IMR-90 (cell line): ENCODE data around the gene LSMEM2. TPM values are rescaled to one million over a fixed set of nuclear protein-coding genes. Genes with fewer than 3 reads are reported as not detected.

ENCODE experiments used
- ATAC-seq: fragments of 200-7000 bp; cut with Tn5 transposase; 2 replicates; pipeline ENCODE4 v1.9.1; 2020; ENCODE audit warnings: low read depth, mild to moderate bottlenecking, moderate library complexity
- Bru-seq: library from RNA; stranded (reverse); fragments of 400-500 nt; gene quantifications from one replicate; lab custom pipeline; 2021; lab: Mats Ljungman, UMichigan
- BruChase-seq, 2 experiments: library from RNA; stranded (reverse); fragments of 400-500 nt; gene quantifications; one replicate each; lab custom pipeline; 2021; lab: Mats Ljungman, UMichigan
- BruUV-seq: library from RNA; stranded (reverse); fragments of 400-500 nt; replicated peaks from 2 replicates; lab custom pipeline; 2021; lab: Mats Ljungman, UMichigan
- CTCF ChIA-PET: fragments of 300-600 bp; formaldehyde crosslinking; extraction: SDS; loops from one replicate; lab custom pipeline; 2021; ENCODE audit warnings: antibody characterized with exemption; lab: Yijun Ruan, JAX
- POLR2A ChIA-PET: fragments of 300-600 bp; sonication (Branson Sonifier 250); formaldehyde crosslinking; loops from one replicate; lab custom pipeline; 2022; ENCODE audit warnings: antibody characterized with exemption; ENCODE audit not compliant: unreplicated experiment; lab: Charles Lee
- DNase-seq: peaks from one replicate; pipeline ENCODE4 v3.0.0; 2013
- H2AFZ ChIP-seq: replicated peaks from 2 replicates; pipeline ENCODE3; 2013; ENCODE audit warnings: low read length, mild to moderate bottlenecking; ENCODE audit not compliant: poor library complexity
- H2AK5ac ChIP-seq: 2 replicates; pipeline ENCODE4 v1.6.1; 2013; ENCODE audit warnings: low read depth, low read length, inconsistent platforms
- H2AK9ac ChIP-seq: replicated peaks from 2 replicates; pipeline ENCODE3; 2013; ENCODE audit warnings: mild to moderate bottlenecking, low read depth, low read length, moderate library complexity; ENCODE audit not compliant: poor library complexity
- H2BK120ac ChIP-seq: 2 replicates; pipeline ENCODE4 v1.6.1; 2013; ENCODE audit warnings: low read depth, low read length, inconsistent platforms
- H2BK15ac ChIP-seq: 3 replicates; pipeline ENCODE4 v1.6.1; 2013; ENCODE audit warnings: low read depth, low read length, inconsistent platforms
- H2BK20ac ChIP-seq: 2 replicates; pipeline ENCODE4 v1.6.1; 2013; ENCODE audit warnings: low read depth, mild to moderate bottlenecking, inconsistent platforms, low read length, moderate library complexity
- H2BK5ac ChIP-seq: 2 replicates; pipeline ENCODE4 v1.6.1; 2013; ENCODE audit warnings: mild to moderate bottlenecking, low read depth, low read length, inconsistent platforms; ENCODE audit not compliant: poor library complexity, severe bottlenecking
- H3K14ac ChIP-seq: replicated peaks from 2 replicates; pipeline ENCODE4 v1.6.1; 2013; ENCODE audit warnings: low read depth, low read length, inconsistent platforms
- H3K18ac ChIP-seq: 2 replicates; pipeline ENCODE4 v1.6.1; 2013; ENCODE audit warnings: low read depth, low read length, control low read depth
- H3K23ac ChIP-seq: 2 replicates; pipeline ENCODE4 v1.6.1; 2013; ENCODE audit warnings: low read depth, low read length, inconsistent platforms
- H3K27ac ChIP-seq: 2 replicates; pipeline ENCODE4 v1.5.1; 2013; ENCODE audit warnings: mild to moderate bottlenecking, control low read depth, low read length; ENCODE audit not compliant: insufficient read depth
- H3K27me3 ChIP-seq: 2 replicates; pipeline ENCODE4 v1.6.1; 2013; ENCODE audit warnings: low read length; ENCODE audit not compliant: control insufficient read depth, insufficient read depth
- H3K36me3 ChIP-seq: 2 replicates; pipeline ENCODE4 v1.6.1; 2013; ENCODE audit warnings: low read length, mixed read lengths; ENCODE audit not compliant: control insufficient read depth, insufficient read depth
- H3K4ac ChIP-seq: 2 replicates; pipeline ENCODE4 v1.6.1; 2013; ENCODE audit warnings: low read depth, low read length, inconsistent platforms
- H3K4me1 ChIP-seq: 2 replicates; pipeline ENCODE4 v1.6.1; 2013; ENCODE audit warnings: low read length, mixed read lengths; ENCODE audit not compliant: control insufficient read depth, insufficient read depth
- H3K4me2 ChIP-seq: 2 replicates; pipeline ENCODE4 v1.6.1; 2013; ENCODE audit warnings: low read depth, mild to moderate bottlenecking, control low read depth, low read length, moderate library complexity
- H3K4me3 ChIP-seq: 2 replicates; pipeline ENCODE4 v1.5.1; 2013; ENCODE audit warnings: low read depth, mild to moderate bottlenecking, control low read depth, low read length, moderate library complexity; ENCODE audit not compliant: insufficient read depth
- H3K56ac ChIP-seq: 2 replicates; pipeline ENCODE4 v1.6.1; 2013; ENCODE audit warnings: low read length, inconsistent platforms; ENCODE audit not compliant: insufficient read depth; ENCODE audit errors: extremely low read depth
- H3K79me1 ChIP-seq, 2 experiments: 2 replicates each; pipeline ENCODE4 v1.6.1; 2013; ENCODE audit warnings: low read length in 2 of 2, inconsistent platforms in 1 of 2, low read depth in 1 of 2
- H3K9ac ChIP-seq: 2 replicates; pipeline ENCODE4 v1.6.1; 2013; ENCODE audit warnings: low read depth, low read length, control low read depth
- H3K9me1 ChIP-seq: 2 replicates; pipeline ENCODE4 v1.6.1; 2013; ENCODE audit warnings: low read length, inconsistent platforms; ENCODE audit not compliant: insufficient read depth
- H3K9me3 ChIP-seq: 2 replicates; pipeline ENCODE4 v1.6.1; 2013; ENCODE audit warnings: low read length; ENCODE audit not compliant: control insufficient read depth, insufficient read depth
- H4K20me1 ChIP-seq: 2 replicates; pipeline ENCODE4 v1.6.1; 2013; ENCODE audit warnings: low read length, inconsistent platforms; ENCODE audit not compliant: insufficient read depth
- H4K5ac ChIP-seq: 2 replicates; pipeline ENCODE4 v1.6.1; 2013; ENCODE audit warnings: mild to moderate bottlenecking, low read depth, low read length, control low read depth
- H4K8ac ChIP-seq, 2 experiments: 2 replicates each; pipeline ENCODE4 v1.6.1; 2013; ENCODE audit warnings: low read depth in 2 of 2, low read length in 2 of 2, control low read depth in 1 of 2, inconsistent platforms in 1 of 2
- H4K91ac ChIP-seq: 2 replicates; pipeline ENCODE4 v1.6.1; 2013; ENCODE audit warnings: low read depth, low read length, inconsistent platforms; ENCODE audit not compliant: insufficient read depth
- BHLHE40 ChIP-seq: fragments of 150-350 bp; IDR thresholded peaks from 2 replicates; pipeline ENCODE4 v1.6.1; 2016; ENCODE audit warnings: mild to moderate bottlenecking, low read depth, low read length
- CHD1 ChIP-seq: IDR thresholded peaks from 2 replicates; pipeline ENCODE4 v1.6.1; 2012; ENCODE audit warnings: low read depth, low read length, improper control_type of control experiment
- CTCF ChIP-seq: conservative IDR thresholded peaks from 2 replicates; pipeline ENCODE4 v1.5.1; 2012; ENCODE audit warnings: mild to moderate bottlenecking, low read depth, low read length, improper control_type of control experiment
- ELK1 ChIP-seq: fragments of 150-350 bp; IDR thresholded peaks from 2 replicates; pipeline ENCODE4 v1.6.1; 2016; ENCODE audit warnings: low read depth, mild to moderate bottlenecking, low read length, moderate library complexity, borderline replicate concordance
- FOS ChIP-seq: fragments of 150-350 bp; IDR thresholded peaks from 2 replicates; pipeline ENCODE4 v1.6.1; 2016; ENCODE audit warnings: low read depth, low read length
- MAFK ChIP-seq: IDR thresholded peaks from 2 replicates; pipeline ENCODE4 v1.6.1; 2012; ENCODE audit warnings: low read depth, low read length, improper control_type of control experiment
- MAZ ChIP-seq: IDR thresholded peaks from 2 replicates; pipeline ENCODE4 v1.6.1; 2012; ENCODE audit warnings: low read depth, mild to moderate bottlenecking, low read length, improper control_type of control experiment, moderate library complexity, borderline replicate concordance
- POLR2A ChIP-seq: IDR thresholded peaks from 2 replicates; pipeline ENCODE4 v1.6.1; 2012; ENCODE audit warnings: mild to moderate bottlenecking, low read depth, low read length
- RAD21 ChIP-seq: IDR thresholded peaks from 2 replicates; pipeline ENCODE4 v1.6.1; 2012; ENCODE audit warnings: low read length, improper control_type of control experiment
- RCOR1 ChIP-seq: IDR thresholded peaks from 2 replicates; pipeline ENCODE4 v1.6.1; 2012; ENCODE audit warnings: mild to moderate bottlenecking, low read length, improper control_type of control experiment; ENCODE audit not compliant: insufficient replicate concordance
- RFX5 ChIP-seq: IDR thresholded peaks from 2 replicates; pipeline ENCODE4 v1.8.0; 2012; ENCODE audit warnings: low read depth, mild to moderate bottlenecking, low read length, moderate library complexity
- SMC3 ChIP-seq: fragments of 150-350 bp; IDR thresholded peaks from 2 replicates; pipeline ENCODE4 v1.6.1; 2016; ENCODE audit warnings: low read depth, mild to moderate bottlenecking, antibody characterized with exemption, low read length, moderate library complexity
- USF2 ChIP-seq: fragments of 150-350 bp; IDR thresholded peaks from 2 replicates; pipeline ENCODE4 v1.6.1; 2017; ENCODE audit warnings: mild to moderate bottlenecking, antibody characterized with exemption, low read length, low read depth
- WGBS, 2 experiments: methylation state at CpG; one replicate each; pipeline versions ENCODE4 v1.1.5 to v1.1.7; 2013; ENCODE audit warnings: missing lambda C conversion rate in 2 of 2; ENCODE audit not compliant: insufficient read length in 1 of 2; ENCODE audit errors: extremely low coverage in 2 of 2; 5-methylcytosine and 5-hydroxymethylcytosine counted together
- dilution Hi-C: fragments of 300-500 bp; cut with HindIII; formaldehyde crosslinking; loops from one replicate; pipeline ENCODE4 v1.14.3; 2018; ENCODE audit warnings: low sequenced_read_pairs; ENCODE audit not compliant: unreplicated experiment
- in situ Hi-C: fragments of 300-500 bp; cut with MboI; formaldehyde crosslinking; loops from 3 replicates; pipeline ENCODE4 v1.14.3; 2019; ENCODE audit warnings: low sequenced_read_pairs, inconsistent platforms, mixed read lengths
- intact Hi-C: fragments of 100-400 bp; cut with micrococcal nuclease; formaldehyde crosslinking; loops from 2 replicates; pipeline ENCODE4 v1.10.0; 2022
- long read RNA-seq: library from polyadenylated mRNA; unstranded; transcript quantifications from one replicate; pipeline ENCODE4 v2.0.0, GENCODE V29; 2021; ENCODE audit not compliant: unreplicated experiment
- polyA plus RNA-seq, 3 experiments: library from polyadenylated mRNA; depleted of rRNA; stranded (reverse); fragments of >200 nt; gene quantifications; 2 replicates each; pipeline ENCODE4 v1.2.3, GENCODE V29; 2012; ENCODE audit warnings: low replicate concordance in 1 of 3
- total RNA-seq: library from RNA; depleted of rRNA; stranded (reverse); fragments of >200 nt; gene quantifications from 2 replicates; pipeline ENCODE4 v1.2.3, GENCODE V29; 2012; rRNA removed

LSMEM2 gene
- total RNA-seq (under 0.01 TPM in 2 replicates), polyA plus RNA-seq (2012; rRNA removed) (not detected in 2 replicates), Bru-seq, nascent RNA (percentile 25 among the genes with signal in this experiment), BruChase-seq, experiment 1, labeled RNA remaining after a 6-hour chase (percentile 43 among the genes with signal in this experiment), BruChase-seq, experiment 2, labeled RNA remaining after a 2-hour chase (percentile 40 among the genes with signal in this experiment)
- not detected in 2 replicates for polyA plus RNA-seq (2012; cell fraction: cytosol; rRNA removed)
- 0.37 and 0.52 TPM in 2 replicates for polyA plus RNA-seq (2012; cell fraction: nucleus; rRNA removed; ENCODE audit: low replicate concordance)
- long read RNA-seq, result 0 reads

GRCh38 chr3:50278880-50279224 lies at the start of gene LSMEM2:
Gene LSMEM2 (plus strand): TSS chr3:50279087. CDS start chr3:50279114, 27 bp downstream.
- DNase-seq (no peak), ATAC-seq (peak; percentile 7; the same call in 1 of the 2 replicates)
- Histone ChIP-seq H3K27me3 (no peaks in the 10 kb centered on the region), H3K23ac (no peak within 1 kb of the TSS), H3K56ac (no peak within 1 kb of the TSS), H2BK5ac (no peak within 1 kb of the TSS), H3K79me1 (no peaks in the 10 kb centered on the region), H3K36me3 (peaks cover 18% of the 10 kb centered on the region; the same call in 1 of the 2 replicates), H3K18ac (no peak within 1 kb of the TSS), H2AK5ac (0 out of 2 replicates have a peak within 1 kb of the TSS, but pooled peaks have one; percentile 5), H3K4me1 (no peaks in the 10 kb centered on the region), H2AK9ac (peak within 1 kb of the TSS; percentile 88), H3K9ac (no peak within 1 kb of the TSS), H3K4me3 (no peak within 1 kb of the TSS), H3K27ac (no peak within 1 kb of the TSS), H3K4ac (no peak within 1 kb of the TSS), H2BK120ac (no peak within 1 kb of the TSS), H3K4me2 (no peak within 1 kb of the TSS), H2AFZ (no peak within 1 kb of the TSS), H3K14ac (no peak within 1 kb of the TSS; the same call in 1 of the 2 replicates), H3K9me3 (no peaks in the 10 kb centered on the region), H4K91ac (no peak within 1 kb of the TSS), H4K5ac (no peak within 1 kb of the TSS), H4K8ac (no peak within 1 kb of the TSS), H2BK20ac (no peak within 1 kb of the TSS), H3K9me1 (no peaks in the 10 kb centered on the region), H2BK15ac (no peak within 1 kb of the TSS), H4K20me1 (no peaks in the 10 kb centered on the region)
- in situ Hi-C loops, result no loop called here
- intact Hi-C loops, result no loop called here
- no TSS peak for BruUV-seq
- dilution Hi-C loops, result no loop called here
- ChIA-PET CTCF (no interaction called here), POLR2A (no interaction called here)
- no CpG with 5 or more reads among the region's 2 CpGs for WGBS, 2 experiments
- TF ChIP-seq BHLHE40, result no peak
- TF ChIP-seq RCOR1, result no peak
- no peak for TF ChIP-seq SMC3
- TF ChIP-seq CTCF, result no peak
- no peak for TF ChIP-seq ELK1
- TF ChIP-seq RAD21, result no peak
- TF ChIP-seq FOS, result no peak
- TF ChIP-seq CHD1, result no peak
- TF ChIP-seq USF2, result no peak
- no peak for TF ChIP-seq RFX5
- TF ChIP-seq MAZ, result no peak
- no peak for TF ChIP-seq MAFK
- TF ChIP-seq POLR2A, result no peak
